GM12873 (cell line): ENCODE measurements around the gene MADD.

Experiments used
- CTCF ChIP-seq: IDR thresholded peaks from 2 replicates; pipeline ENCODE4 v1.5.1; 2012; ENCODE audit warnings: low read depth, mild to moderate bottlenecking, moderate library complexity, low read length, control low read depth; ENCODE audit not compliant: insufficient read depth; ENCODE audit errors: missing control alignments

Gene MADD

GRCh38 chr11:47295385-47295784 lies 25.5 kb downstream of the MADD start:
- TF ChIP-seq CTCF = no peak

DNA sequence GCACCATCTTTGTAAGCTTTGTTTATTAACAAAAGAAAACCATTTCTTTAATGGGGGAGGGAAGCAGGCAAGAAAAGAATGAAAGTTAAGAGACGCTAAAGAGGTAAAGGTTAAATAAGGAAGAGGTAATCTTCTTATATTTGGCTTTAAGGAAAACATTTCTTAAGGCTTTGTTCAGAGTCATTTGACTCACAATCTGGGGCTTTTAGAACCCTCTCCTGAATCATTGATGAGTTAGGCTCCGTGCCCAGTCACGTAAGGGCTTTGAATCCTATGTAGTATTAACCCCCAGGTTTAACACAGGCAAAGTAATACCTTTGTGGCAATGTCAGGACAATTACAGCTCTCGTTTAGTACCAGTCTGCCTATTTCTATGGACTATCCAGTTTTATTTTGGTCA lies 26.1 kb downstream of the MADD start:
- TF ChIP-seq CTCF = no peak

GRCh38 chr11:47299078-47299477 lies 29.1 kb downstream of the MADD start:
- TF ChIP-seq CTCF = no peak

DNA sequence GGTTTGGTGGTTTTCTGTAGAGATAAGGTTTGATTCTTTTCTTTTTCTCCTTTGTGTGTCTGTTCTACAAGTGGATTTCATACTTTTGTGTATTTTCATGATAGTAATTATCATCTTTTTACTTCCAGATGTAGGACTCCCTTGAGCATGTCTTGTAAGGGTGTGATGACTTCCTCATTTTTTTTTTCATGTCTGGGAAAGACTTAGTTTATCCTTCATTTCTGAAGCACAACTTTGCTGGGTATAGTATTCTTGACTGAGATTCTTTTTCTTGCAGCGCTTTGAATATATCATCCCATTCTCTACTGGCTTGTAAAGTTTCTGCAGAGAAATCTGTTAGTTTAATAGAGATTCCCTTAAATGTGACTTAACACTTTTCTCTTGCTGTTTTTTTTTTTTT lies 32.9 kb downstream of the MADD start:
- no peak for TF ChIP-seq CTCF

GRCh38 chr11:47305734-47306483 lies 36.0 kb downstream of the MADD start:
- no peak for TF ChIP-seq CTCF

DNA sequence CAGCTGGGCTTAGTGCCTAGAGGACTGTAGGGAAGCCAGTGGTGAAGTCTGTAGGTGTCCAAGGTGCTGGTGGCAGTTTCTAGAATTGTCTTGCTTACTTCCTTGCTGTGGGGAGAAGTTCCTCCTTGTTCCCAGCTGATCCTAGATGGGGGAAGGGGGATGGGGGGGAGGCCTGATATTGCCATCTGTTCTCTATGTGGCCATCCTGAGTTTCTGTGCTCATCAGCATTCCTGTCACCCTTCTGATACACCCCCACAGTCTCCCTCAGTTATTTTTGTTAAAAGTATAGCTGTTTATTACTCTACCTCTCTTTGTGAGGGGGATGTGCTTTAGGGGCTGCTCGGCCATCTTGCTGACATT lies 36.5 kb downstream of the MADD start:
- no peak for TF ChIP-seq CTCF

DNA sequence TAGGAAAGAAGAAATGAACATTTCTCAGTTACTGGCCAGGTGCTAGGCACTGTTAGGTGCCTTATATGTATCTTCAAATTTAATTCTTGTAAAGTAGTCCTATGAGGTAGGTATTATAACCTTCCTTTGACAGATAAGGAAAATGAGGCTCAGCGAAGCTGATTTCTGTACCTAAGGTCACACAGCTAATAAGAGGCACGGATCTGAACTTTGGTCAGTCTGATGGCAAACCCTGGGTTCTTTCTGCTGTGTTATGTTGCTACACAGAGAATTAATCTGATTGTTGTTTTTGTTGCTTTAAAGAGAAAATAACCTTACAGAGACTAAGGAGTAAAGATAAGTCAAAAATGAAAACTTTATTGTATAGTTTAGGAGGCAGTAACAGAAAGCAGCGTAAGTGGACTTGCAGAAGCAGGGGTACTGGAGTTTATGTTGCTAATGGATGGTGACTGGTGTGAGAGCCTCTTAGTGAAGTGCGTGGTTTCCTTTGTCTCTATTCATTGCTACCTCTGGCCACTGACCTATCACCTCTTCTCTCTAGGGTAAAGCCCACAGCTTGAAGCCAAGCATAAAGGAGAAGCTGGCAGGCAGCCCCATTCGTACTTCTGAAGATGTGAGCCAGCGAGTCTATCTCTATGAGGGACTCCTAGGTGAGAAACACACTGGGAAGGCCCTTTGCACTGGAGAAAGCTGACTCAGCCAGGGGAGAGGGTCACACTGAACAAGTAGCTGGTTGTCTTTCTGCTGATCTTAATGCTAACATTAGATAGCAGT lies 38.3 kb downstream of the MADD start:
- no peak for TF ChIP-seq CTCF
